ENCODE data around the gene MEGF8. TPM values are rescaled to one million over a fixed set of nuclear protein-coding genes. Genes with fewer than 3 reads are reported as not detected.

MEGF8 gene
- total RNA-seq, 2 experiments from 2014 or later = 9.0 to 10.4 TPM

- CTCF ChIA-PET = interaction anchor here (1.4 kb wide), 1 partner anchor 10 kb away, joined by 4 read pairs; no protein-coding TSS in a partner anchor
Observed at GRCh38 chr19:42396381-42397262, 71.2 kb downstream of the MEGF8 start.

GRCh38 chr19:42397263-42398166, 72.1 kb downstream of the MEGF8 start:
- POLR2A ChIA-PET = interaction anchor here (0.5 to 0.7 kb wide), 4 partner anchors 23 to 534 kb away, joined by 3 to 8 read pairs (median 5); no protein-coding TSS in a partner anchor
- CTCF ChIA-PET = interaction anchor here (1.4 kb wide), 1 partner anchor 11 kb away, joined by 4 read pairs; no protein-coding TSS in a partner anchor

More at GRCh38 chr19:42396381-42397262, 71.2 kb downstream of the MEGF8 start:
- POLR2A ChIA-PET = interaction anchor here (0.5 to 1.3 kb wide), 4 partner anchors 23 to 533 kb away, joined by 3 to 8 read pairs (median 5); no protein-coding TSS in a partner anchor

GRCh38 chr19:42400404-42400803, 75.0 kb downstream of the MEGF8 start:
- ChIA-PET POLR2A (interaction anchor here (0.5 kb wide), 1 partner anchor 18 kb away, joined by 3 read pairs; no protein-coding TSS in a partner anchor), CTCF (interaction anchor here (1.1 to 4.9 kb wide), 5 partner anchors 12 to 40 kb away, joined by 3 to 20 read pairs (median 4); no protein-coding TSS in a partner anchor)

GRCh38 chr19:42401365-42402303, 76.2 kb downstream of the MEGF8 start:
- ChIA-PET CTCF (interaction anchor here (0.6 to 4.9 kb wide), 12 partner anchors 9 to 292 kb away, joined by 3 to 20 read pairs (median 3); no protein-coding TSS in a partner anchor), POLR2A (interaction anchor here (0.6 kb wide), 1 partner anchor 146 kb away, joined by 3 read pairs; no protein-coding TSS in a partner anchor)

GRCh38 chr19:42402376-42403116, 77.1 kb downstream of the MEGF8 start:
- POLR2A ChIA-PET = interaction anchor here (0.6 kb wide), 1 partner anchor 147 kb away, joined by 3 read pairs; no protein-coding TSS in a partner anchor
- CTCF ChIA-PET = interaction anchor here (0.6 to 4.9 kb wide), 6 partner anchors 16 to 293 kb away, joined by 3 to 20 read pairs (median 3); no protein-coding TSS in a partner anchor

GRCh38 chr19:42403586-42403985, 78.2 kb downstream of the MEGF8 start:
- ChIA-PET CTCF (interaction anchor here (1.7 kb wide), 1 partner anchor 37 kb away, joined by 4 read pairs; no protein-coding TSS in a partner anchor), POLR2A (interaction anchor here (0.6 kb wide), 1 partner anchor 1545 kb away, joined by 11 read pairs; no protein-coding TSS in a partner anchor)

- POLR2A ChIA-PET = no interaction called here
- CTCF ChIA-PET = interaction anchor here (1.3 kb wide), 1 partner anchor 14 kb away, joined by 6 read pairs; no protein-coding TSS in a partner anchor
Observed at GRCh38 chr19:42406111-42406510, 80.7 kb downstream of the MEGF8 start.

GRCh38 chr19:42407085-42407815, 81.8 kb downstream of the MEGF8 start:
- CTCF ChIA-PET = interaction anchor here (0.6 to 1.3 kb wide), 2 partner anchors 12 to 571 kb away, joined by 3 to 6 read pairs; no protein-coding TSS in a partner anchor
- POLR2A ChIA-PET = no interaction called here

- POLR2A ChIA-PET = no interaction called here
- CTCF ChIA-PET = no interaction called here
Observed at GRCh38 chr19:42407816-42408175, 82.4 kb downstream of the MEGF8 start.

- ChIA-PET POLR2A (no interaction called here), CTCF (no interaction called here)
Observed at GRCh38 chr19:42409477-42409876, 84.0 kb downstream of the MEGF8 start.

- ChIA-PET CTCF (interaction anchor here (0.7 kb wide), 1 partner anchor 9 kb away, joined by 3 read pairs; no protein-coding TSS in a partner anchor), POLR2A (no interaction called here)
Observed at GRCh38 chr19:42410371-42410770, 84.9 kb downstream of the MEGF8 start.

GRCh38 chr19:42411581-42412178, 86.2 kb downstream of the MEGF8 start:
- CTCF ChIA-PET = interaction anchor here (0.7 to 1.4 kb wide), 2 partner anchors 29 to 118 kb away, joined by 3 read pairs; no protein-coding TSS in a partner anchor

GRCh38 chr19:42412227-42412626, 86.8 kb downstream of the MEGF8 start:
- POLR2A ChIA-PET = no interaction called here
- CTCF ChIA-PET = interaction anchor here (0.7 to 1.4 kb wide), 3 partner anchors 12 to 117 kb away, joined by 3 to 4 read pairs (median 3); no protein-coding TSS in a partner anchor

More at GRCh38 chr19:42411581-42412178, 86.2 kb downstream of the MEGF8 start:
- POLR2A ChIA-PET = no interaction called here

- POLR2A ChIA-PET = no interaction called here
- CTCF ChIA-PET = interaction anchor here (0.7 to 0.9 kb wide), 2 partner anchors 13 to 117 kb away, joined by 3 to 4 read pairs; no protein-coding TSS in a partner anchor
Observed at GRCh38 chr19:42412661-42413076, 87.2 kb downstream of the MEGF8 start.

GRCh38 chr19:42419309-42419708, 93.9 kb downstream of the MEGF8 start:
- ChIA-PET POLR2A (interaction anchor here (0.7 kb wide), 1 partner anchor 178 kb away, joined by 4 read pairs; no protein-coding TSS in a partner anchor), CTCF (interaction anchor here (0.6 to 3.0 kb wide), 8 partner anchors 12 to 40 kb away, joined by 3 to 20 read pairs (median 5); no protein-coding TSS in a partner anchor)

Measured in activated CD8-positive, alpha-beta memory T cell treated with anti-CD3 and anti-CD28 coated beads for 36 hours (primary cell).